Activated B cell treated with CpG ODN at 0.5 μM for 24 hours (primary cell): Measurements from ENCODE around the gene TAGAP. TPM values are rescaled to one million over a fixed set of nuclear protein-coding genes. Genes with fewer than 3 reads are reported as not detected.

Experiments used
- ATAC-seq: fragments of 200-7000 bp; cut with Tn5 transposase; one replicate; pipeline ENCODE4 v1.10.0; 2021; ENCODE audit warnings: low read depth, mild to moderate bottlenecking, moderate library complexity
- CTCF ChIA-PET: fragments of 350-600 bp; sonication (Branson Sonifier 250); formaldehyde crosslinking; loops from one replicate; lab custom pipeline; 2021; ENCODE audit warnings: antibody characterized with exemption; lab: Charles Lee
- POLR2A ChIA-PET: fragments of 350-600 bp; sonication (Branson Sonifier 250); formaldehyde crosslinking; loops from one replicate; lab custom pipeline; 2021; ENCODE audit warnings: antibody characterized with exemption; lab: Charles Lee
- DNase-seq: peaks from one replicate; pipeline ENCODE4 v3.0.0; 2022
- H3K27ac Mint-ChIP-seq: one replicate; pipeline ENCODE4 v1.8.0; 2020; ENCODE audit warnings: mixed read lengths
- H3K27me3 Mint-ChIP-seq: one replicate; pipeline ENCODE4 v1.8.0; 2021; ENCODE audit warnings: mixed read lengths
- H3K36me3 Mint-ChIP-seq: one replicate; pipeline ENCODE4 v1.8.0; 2021; ENCODE audit warnings: low read depth, mixed read lengths
- H3K4me1 Mint-ChIP-seq: one replicate; pipeline ENCODE4 v1.8.0; 2021; ENCODE audit warnings: mixed read lengths
- H3K4me3 Mint-ChIP-seq: one replicate; pipeline ENCODE4 v1.8.0; 2020; ENCODE audit warnings: mild to moderate bottlenecking, mixed read lengths
- H3K9me3 Mint-ChIP-seq: one replicate; pipeline ENCODE4 v1.8.0; 2020; ENCODE audit warnings: mixed read lengths
- intact Hi-C: fragments of 100-400 bp; cut with micrococcal nuclease; formaldehyde crosslinking; loops from one replicate; pipeline ENCODE4 v1.15.1; 2024
- total RNA-seq: library from RNA; stranded (reverse); gene quantifications from 2 replicates; pipeline ENCODE4 v1.2.3, GENCODE V29; 2022
- TF ChIP-seq, protein P1 (sequence below): fragments of 200-600 bp; IDR thresholded peaks from one replicate; pipeline ENCODE4 v1.8.0; 2022; ENCODE audit warnings: antibody characterized with exemption, mild to moderate bottlenecking

The TAGAP gene
- total RNA-seq, 1 donor from 2014 or later: 129 TPM

DNA sequence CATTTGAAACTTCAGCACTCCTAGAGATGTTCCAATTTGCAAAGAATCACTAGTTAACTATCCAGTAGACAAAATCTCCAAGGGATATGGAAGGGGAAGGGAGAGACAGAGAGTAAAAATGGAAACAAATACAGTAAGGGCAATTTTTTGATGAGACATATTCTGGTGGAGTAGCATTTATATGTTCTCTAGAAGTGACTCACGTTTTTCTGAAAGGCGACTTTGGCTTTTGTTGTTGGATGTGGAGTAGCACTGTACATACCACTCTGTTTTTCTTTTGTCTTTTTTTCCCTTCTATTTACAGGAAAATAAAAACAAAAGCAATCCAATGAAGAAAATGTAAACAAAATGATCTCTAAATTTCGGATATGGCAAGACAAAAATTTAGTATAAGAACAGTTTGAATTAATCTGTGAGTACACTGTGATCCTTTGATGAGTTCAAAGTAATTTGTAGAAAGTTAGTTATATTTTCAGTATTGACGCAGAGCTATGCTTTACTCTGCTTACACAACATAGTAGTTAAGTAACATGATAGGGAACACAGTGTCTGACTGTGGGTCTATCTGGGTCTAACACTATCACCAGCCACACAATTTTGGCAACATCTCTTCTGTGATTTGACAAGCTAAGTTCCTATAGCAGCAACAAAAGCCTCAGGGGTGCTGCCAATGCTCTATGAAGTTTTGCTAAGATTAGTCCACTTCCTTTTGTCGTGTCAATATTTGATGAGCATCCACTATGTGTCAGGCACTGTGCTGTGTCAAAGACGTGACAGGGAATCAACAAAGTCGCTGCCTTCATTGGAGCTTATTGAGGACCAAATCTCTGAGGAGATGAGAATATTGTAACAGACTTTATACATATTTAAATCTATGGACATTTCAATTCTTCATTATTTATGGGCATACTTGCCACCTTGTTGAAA, 27.3 kb upstream of the TAGAP start:
- ChIA-PET CTCF (interaction anchor here (1.6 kb wide), 1 partner anchor 62 kb away, joined by 3 read pairs; no protein-coding TSS in a partner anchor), POLR2A (interaction anchor here (0.9 to 2.5 kb wide), 2 partner anchors 9 to 28 kb away, joined by 4 to 11 read pairs; no protein-coding TSS in a partner anchor)
- H3K9me3 Mint-ChIP-seq: no peaks in the 10 kb centered on the region
- TF ChIP-seq, protein P1, sequence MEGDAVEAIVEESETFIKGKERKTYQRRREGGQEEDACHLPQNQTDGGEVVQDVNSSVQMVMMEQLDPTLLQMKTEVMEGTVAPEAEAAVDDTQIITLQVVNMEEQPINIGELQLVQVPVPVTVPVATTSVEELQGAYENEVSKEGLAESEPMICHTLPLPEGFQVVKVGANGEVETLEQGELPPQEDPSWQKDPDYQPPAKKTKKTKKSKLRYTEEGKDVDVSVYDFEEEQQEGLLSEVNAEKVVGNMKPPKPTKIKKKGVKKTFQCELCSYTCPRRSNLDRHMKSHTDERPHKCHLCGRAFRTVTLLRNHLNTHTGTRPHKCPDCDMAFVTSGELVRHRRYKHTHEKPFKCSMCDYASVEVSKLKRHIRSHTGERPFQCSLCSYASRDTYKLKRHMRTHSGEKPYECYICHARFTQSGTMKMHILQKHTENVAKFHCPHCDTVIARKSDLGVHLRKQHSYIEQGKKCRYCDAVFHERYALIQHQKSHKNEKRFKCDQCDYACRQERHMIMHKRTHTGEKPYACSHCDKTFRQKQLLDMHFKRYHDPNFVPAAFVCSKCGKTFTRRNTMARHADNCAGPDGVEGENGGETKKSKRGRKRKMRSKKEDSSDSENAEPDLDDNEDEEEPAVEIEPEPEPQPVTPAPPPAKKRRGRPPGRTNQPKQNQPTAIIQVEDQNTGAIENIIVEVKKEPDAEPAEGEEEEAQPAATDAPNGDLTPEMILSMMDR: no peak
- H3K36me3 Mint-ChIP-seq: no peaks in the 10 kb centered on the region
- H3K4me3 Mint-ChIP-seq: no peak overlapping the region
- no peak overlapping the region for H3K27ac Mint-ChIP-seq
- no peaks in the 10 kb centered on the region for H3K27me3 Mint-ChIP-seq
- peaks cover 41% of the 10 kb centered on the region for H3K4me1 Mint-ChIP-seq
- intact Hi-C loops: no loop called here
- DNase-seq (no peak), ATAC-seq (no peak)

DNA sequence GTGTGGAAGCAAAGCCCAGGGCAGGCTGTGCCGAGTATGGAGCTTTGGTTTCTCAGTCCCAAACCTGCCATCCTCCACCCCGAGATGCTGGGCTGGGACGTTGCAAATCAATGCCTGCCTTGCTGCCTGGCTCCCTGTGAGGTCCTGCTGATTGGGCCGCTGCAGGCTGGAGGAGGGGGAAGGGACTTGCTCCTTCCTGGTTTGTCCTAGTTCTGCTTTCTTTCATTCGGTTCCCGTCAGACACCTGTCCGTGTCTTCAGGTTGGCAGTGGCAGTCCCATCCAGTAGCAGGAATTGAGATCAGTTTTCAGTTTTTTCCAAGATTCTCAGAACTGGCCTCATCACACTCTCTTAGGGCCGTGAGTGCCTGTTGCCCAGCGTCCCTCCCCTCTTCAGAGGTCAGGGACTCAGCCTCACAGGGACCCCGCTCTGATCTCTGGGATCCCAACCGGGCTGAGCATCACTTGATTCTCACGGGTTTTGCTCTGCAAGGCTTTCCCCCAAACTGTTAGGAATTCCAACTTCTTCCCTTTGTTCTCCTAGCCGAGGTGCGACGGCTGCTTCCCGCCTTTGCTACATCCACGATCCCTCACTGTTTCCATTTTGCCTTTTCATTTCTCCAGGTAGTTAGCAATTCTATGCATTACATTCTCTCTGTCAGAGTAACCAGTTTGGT, 24.2 kb upstream of the TAGAP start:
- intact Hi-C loops: loop anchor here (1.0 kb wide), 1 partner anchor 13 kb away; no protein-coding TSS in a partner anchor
- H3K36me3 Mint-ChIP-seq: no peaks in the 10 kb centered on the region
- peak; percentile 42 for ATAC-seq
- ChIA-PET POLR2A (interaction anchor here (1.1 kb wide), 1 partner anchor 24 kb away, joined by 3 read pairs; the partner anchor contains the start of gene TAGAP), CTCF (no interaction called here)
- peak overlapping the region; percentile 2 for H3K4me3 Mint-ChIP-seq
- no peak for DNase-seq
- TF ChIP-seq, protein P1: no peak
- H3K9me3 Mint-ChIP-seq: no peaks in the 10 kb centered on the region
- peak overlapping the region; percentile 47 for H3K27ac Mint-ChIP-seq
- H3K4me1 Mint-ChIP-seq: peaks cover 48% of the 10 kb centered on the region
- no peaks in the 10 kb centered on the region for H3K27me3 Mint-ChIP-seq

- H3K4me3 Mint-ChIP-seq: no peak overlapping the region
- H3K27ac Mint-ChIP-seq: no peak overlapping the region
- H3K36me3 Mint-ChIP-seq: no peaks in the 10 kb centered on the region
- POLR2A ChIA-PET: interaction anchor here (0.6 to 6.5 kb wide), 3 partner anchors 14 to 30 kb away, joined by 3 to 74 read pairs (median 71); no protein-coding TSS in a partner anchor
- CTCF ChIA-PET: no interaction called here
- TF ChIP-seq, protein P1: no peak
- H3K27me3 Mint-ChIP-seq: no peaks in the 10 kb centered on the region
- ATAC-seq (no peak), DNase-seq (no peak)
- H3K9me3 Mint-ChIP-seq: no peaks in the 10 kb centered on the region
- intact Hi-C loops: no loop called here
- peaks cover 65% of the 10 kb centered on the region for H3K4me1 Mint-ChIP-seq
Observed at GRCh38 chr6:159067334-159067733, 22.5 kb upstream of the TAGAP start.

- POLR2A ChIA-PET: interaction anchor here (4.8 to 6.5 kb wide), 3 partner anchors 15 to 28 kb away, joined by 71 to 89 read pairs (median 74); partner anchors contain the start of gene TAGAP
- Mint-ChIP-seq H3K36me3 (no peaks in the 10 kb centered on the region), H3K9me3 (no peaks in the 10 kb centered on the region)
Observed at GRCh38 chr6:159066483-159066882, 21.7 kb upstream of the TAGAP start.

More at GRCh38 chr6:159066483-159066882, 21.7 kb upstream of the TAGAP start:
- peaks cover 73% of the 10 kb centered on the region for H3K4me1 Mint-ChIP-seq
- ATAC-seq: no peak
- TF ChIP-seq, protein P1: no peak
- H3K27me3 Mint-ChIP-seq: no peaks in the 10 kb centered on the region
- no peak overlapping the region for H3K4me3 Mint-ChIP-seq
- intact Hi-C loops: no loop called here
- DNase-seq: no peak
- CTCF ChIA-PET: no interaction called here
- H3K27ac Mint-ChIP-seq: peak overlapping the region; percentile 57
